Measurements from ENCODE around the gene RNF44. TPM values are rescaled to one million over a fixed set of nuclear protein-coding genes. Genes with fewer than 3 reads are reported as not detected.
A peak's percentile ranks its signal among the peaks of the same experiment; 100 is the strongest.

The RNF44 gene
- total and polyA plus RNA-seq, 2 of the 13 experiments (the other 11 are each of a cell fraction or from before 2014, with no cell fraction given): 9.2 to 16.8 TPM

DNA sequence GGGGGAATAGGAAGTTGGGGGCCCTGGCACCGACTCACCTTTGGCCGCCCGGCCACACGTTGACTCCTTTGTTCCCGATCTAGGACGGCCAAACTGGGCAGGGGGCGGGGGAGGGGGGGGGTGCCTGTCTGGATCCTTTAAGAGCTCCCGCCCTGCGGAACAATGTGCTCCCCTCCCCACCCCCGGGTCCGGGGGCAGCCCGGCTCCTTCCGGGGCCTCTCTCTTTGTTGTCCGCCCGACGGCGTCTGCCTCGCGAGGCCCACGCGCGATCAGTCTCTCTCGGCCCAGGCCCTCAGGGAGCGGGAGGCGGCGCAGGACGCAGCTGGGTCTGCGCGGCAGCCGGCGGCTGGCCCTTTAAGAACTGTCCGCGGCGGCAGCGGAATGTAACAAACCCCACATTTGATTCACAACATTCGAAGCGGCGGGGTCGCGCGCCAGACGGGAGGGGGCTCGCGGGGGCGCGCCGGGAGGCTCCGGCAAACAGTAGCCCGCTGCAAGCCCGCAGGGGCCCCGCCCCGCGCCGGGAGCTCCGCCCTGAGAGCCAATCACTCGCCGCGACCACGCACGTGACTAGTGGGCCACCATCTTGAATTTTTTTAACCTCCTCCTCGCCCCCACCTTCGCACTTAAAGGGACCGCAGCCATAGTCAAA lies at the start of gene RNF44 (continued):
- TF ChIP-seq, protein P1, sequence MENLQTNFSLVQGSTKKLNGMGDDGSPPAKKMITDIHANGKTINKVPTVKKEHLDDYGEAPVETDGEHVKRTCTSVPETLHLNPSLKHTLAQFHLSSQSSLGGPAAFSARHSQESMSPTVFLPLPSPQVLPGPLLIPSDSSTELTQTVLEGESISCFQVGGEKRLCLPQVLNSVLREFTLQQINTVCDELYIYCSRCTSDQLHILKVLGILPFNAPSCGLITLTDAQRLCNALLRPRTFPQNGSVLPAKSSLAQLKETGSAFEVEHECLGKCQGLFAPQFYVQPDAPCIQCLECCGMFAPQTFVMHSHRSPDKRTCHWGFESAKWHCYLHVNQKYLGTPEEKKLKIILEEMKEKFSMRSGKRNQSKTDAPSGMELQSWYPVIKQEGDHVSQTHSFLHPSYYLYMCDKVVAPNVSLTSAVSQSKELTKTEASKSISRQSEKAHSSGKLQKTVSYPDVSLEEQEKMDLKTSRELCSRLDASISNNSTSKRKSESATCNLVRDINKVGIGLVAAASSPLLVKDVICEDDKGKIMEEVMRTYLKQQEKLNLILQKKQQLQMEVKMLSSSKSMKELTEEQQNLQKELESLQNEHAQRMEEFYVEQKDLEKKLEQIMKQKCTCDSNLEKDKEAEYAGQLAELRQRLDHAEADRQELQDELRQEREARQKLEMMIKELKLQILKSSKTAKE (CRISPR knock-in tag; IDR thresholded peaks at IDR 0.05; ENCODE audit: borderline replicate concordance): no peak; the same call in 1 of the 2 replicates
- TF ChIP-seq HNRNPUL1 (IDR thresholded peaks at IDR 0.05; ENCODE audit: low read depth, low read length) (no peak), CEBPG (CRISPR knock-in tag; IDR thresholded peaks at IDR 0.05) (no peak), ATF7-NPFF (CRISPR knock-in tag; IDR thresholded peaks at IDR 0.05; ENCODE audit: low read depth) (0 out of 2 replicates have a peak, but pooled peaks have one; percentile 19), U2AF2 (IDR thresholded peaks at IDR 0.05; ENCODE audit: low read depth, low read length) (no peak), ZFP82 (CRISPR knock-in tag; IDR thresholded peaks at IDR 0.05; ENCODE audit: borderline replicate concordance) (0 out of 2 replicates have a peak, but pooled peaks have one; percentile 27), ERF (CRISPR knock-in tag; IDR thresholded peaks at IDR 0.05) (no peak; the same call in 1 of the 2 replicates), EZH2 (conservative IDR thresholded peaks at IDR 0.05; ENCODE audit: low read depth, low read length) (no peak), TEAD3 (CRISPR knock-in tag; optimal IDR thresholded peaks at IDR 0.05; ENCODE audit: borderline replicate concordance) (peak; percentile 36), STAT5B (CRISPR knock-in tag; IDR thresholded peaks at IDR 0.05) (no peak), ZNF614 (CRISPR knock-in tag; IDR thresholded peaks at IDR 0.05; ENCODE audit: borderline replicate concordance) (no peak; the same call in 1 of the 2 replicates), ZNF616 (CRISPR knock-in tag; IDR thresholded peaks at IDR 0.05; ENCODE audit: low read depth) (no peak), ZNF557 (CRISPR knock-in tag; IDR thresholded peaks at IDR 0.05) (no peak), RELA (CRISPR knock-in tag; IDR thresholded peaks at IDR 0.05) (no peak), KMT2B (CRISPR knock-in tag; IDR thresholded peaks at IDR 0.05) (peak; percentile 17; the same call in 1 of the 2 replicates), FOSL2 (CRISPR knock-in tag; IDR thresholded peaks at IDR 0.05) (no peak; the same call in 1 of the 2 replicates), ZNF883 (CRISPR knock-in tag; IDR thresholded peaks at IDR 0.05; ENCODE audit: not compliant biosample characterization) (peak; percentile 0), ZNF383 (CRISPR knock-in tag; IDR thresholded peaks at IDR 0.05; ENCODE audit: borderline replicate concordance) (no peak)
- TF ChIP-seq, protein P2, sequence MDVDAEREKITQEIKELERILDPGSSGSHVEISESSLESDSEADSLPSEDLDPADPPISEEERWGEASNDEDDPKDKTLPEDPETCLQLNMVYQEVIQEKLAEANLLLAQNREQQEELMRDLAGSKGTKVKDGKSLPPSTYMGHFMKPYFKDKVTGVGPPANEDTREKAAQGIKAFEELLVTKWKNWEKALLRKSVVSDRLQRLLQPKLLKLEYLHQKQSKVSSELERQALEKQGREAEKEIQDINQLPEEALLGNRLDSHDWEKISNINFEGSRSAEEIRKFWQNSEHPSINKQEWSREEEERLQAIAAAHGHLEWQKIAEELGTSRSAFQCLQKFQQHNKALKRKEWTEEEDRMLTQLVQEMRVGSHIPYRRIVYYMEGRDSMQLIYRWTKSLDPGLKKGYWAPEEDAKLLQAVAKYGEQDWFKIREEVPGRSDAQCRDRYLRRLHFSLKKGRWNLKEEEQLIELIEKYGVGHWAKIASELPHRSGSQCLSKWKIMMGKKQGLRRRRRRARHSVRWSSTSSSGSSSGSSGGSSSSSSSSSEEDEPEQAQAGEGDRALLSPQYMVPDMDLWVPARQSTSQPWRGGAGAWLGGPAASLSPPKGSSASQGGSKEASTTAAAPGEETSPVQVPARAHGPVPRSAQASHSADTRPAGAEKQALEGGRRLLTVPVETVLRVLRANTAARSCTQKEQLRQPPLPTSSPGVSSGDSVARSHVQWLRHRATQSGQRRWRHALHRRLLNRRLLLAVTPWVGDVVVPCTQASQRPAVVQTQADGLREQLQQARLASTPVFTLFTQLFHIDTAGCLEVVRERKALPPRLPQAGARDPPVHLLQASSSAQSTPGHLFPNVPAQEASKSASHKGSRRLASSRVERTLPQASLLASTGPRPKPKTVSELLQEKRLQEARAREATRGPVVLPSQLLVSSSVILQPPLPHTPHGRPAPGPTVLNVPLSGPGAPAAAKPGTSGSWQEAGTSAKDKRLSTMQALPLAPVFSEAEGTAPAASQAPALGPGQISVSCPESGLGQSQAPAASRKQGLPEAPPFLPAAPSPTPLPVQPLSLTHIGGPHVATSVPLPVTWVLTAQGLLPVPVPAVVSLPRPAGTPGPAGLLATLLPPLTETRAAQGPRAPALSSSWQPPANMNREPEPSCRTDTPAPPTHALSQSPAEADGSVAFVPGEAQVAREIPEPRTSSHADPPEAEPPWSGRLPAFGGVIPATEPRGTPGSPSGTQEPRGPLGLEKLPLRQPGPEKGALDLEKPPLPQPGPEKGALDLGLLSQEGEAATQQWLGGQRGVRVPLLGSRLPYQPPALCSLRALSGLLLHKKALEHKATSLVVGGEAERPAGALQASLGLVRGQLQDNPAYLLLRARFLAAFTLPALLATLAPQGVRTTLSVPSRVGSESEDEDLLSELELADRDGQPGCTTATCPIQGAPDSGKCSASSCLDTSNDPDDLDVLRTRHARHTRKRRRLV (CRISPR knock-in tag; IDR thresholded peaks at IDR 0.05): no peak
- TF ChIP-seq, protein P3, sequence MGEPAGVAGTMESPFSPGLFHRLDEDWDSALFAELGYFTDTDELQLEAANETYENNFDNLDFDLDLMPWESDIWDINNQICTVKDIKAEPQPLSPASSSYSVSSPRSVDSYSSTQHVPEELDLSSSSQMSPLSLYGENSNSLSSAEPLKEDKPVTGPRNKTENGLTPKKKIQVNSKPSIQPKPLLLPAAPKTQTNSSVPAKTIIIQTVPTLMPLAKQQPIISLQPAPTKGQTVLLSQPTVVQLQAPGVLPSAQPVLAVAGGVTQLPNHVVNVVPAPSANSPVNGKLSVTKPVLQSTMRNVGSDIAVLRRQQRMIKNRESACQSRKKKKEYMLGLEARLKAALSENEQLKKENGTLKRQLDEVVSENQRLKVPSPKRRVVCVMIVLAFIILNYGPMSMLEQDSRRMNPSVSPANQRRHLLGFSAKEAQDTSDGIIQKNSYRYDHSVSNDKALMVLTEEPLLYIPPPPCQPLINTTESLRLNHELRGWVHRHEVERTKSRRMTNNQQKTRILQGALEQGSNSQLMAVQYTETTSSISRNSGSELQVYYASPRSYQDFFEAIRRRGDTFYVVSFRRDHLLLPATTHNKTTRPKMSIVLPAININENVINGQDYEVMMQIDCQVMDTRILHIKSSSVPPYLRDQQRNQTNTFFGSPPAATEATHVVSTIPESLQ (CRISPR knock-in tag; conservative IDR thresholded peaks at IDR 0.05): no peak

Data from HepG2 (cell line).